Pancreas (tissue), 10 donors: ENCODE data around the gene FTO. TPM values are rescaled to one million over a fixed set of nuclear protein-coding genes. Genes with fewer than 3 reads are reported as not detected.

Experiments used
- ATAC-seq, 4 donors: fragments of 200-7000 bp; cut with Tn5 transposase; one replicate each; pipeline versions ENCODE4 v1.8.0 to v1.9.1; 2020; ENCODE audit warnings: mild to moderate bottlenecking in 4 of 4, moderate library complexity in 4 of 4
- DNase-seq, 6 donors: peaks; one replicate each; pipeline ENCODE4 v3.0.0-alpha.2; 2020
- FAIRE-seq: peaks from 2 replicates; lab custom pipeline; 2012; peaks lifted over from hg19 to GRCh38; lab: Jason Lieb, UNC
- H3K27ac ChIP-seq, 4 donors: fragments of 200-600 bp; sonication (generic); 1 replicate in 3 of 4; 2 replicates in 1 of 4; pipeline versions ENCODE4 v1.5.0 to v1.8.0; 2020
- H3K27me3 ChIP-seq, 4 donors: fragments of 200-600 bp; one replicate each; pipeline ENCODE4 v1.8.0; 2021
- H3K36me3 ChIP-seq, 3 donors: fragments of 200-600 bp; sonication (generic) in 1 of 3; one replicate each; pipeline versions ENCODE4 v1.5.0 to v1.8.0; 2020 to 2021
- H3K4me1 ChIP-seq, 3 donors: fragments of 200-600 bp; one replicate each; pipeline ENCODE4 v1.8.0; 2021
- H3K4me3 ChIP-seq, 4 donors: fragments of 200-600 bp; sonication (generic) in 2 of 4; one replicate each; pipeline versions ENCODE4 v1.5.0 to v1.8.0; 2020 to 2021
- H3K9me3 ChIP-seq, 4 donors: fragments of 200-600 bp; one replicate each; pipeline ENCODE4 v1.8.0; 2021
- CTCF ChIP-seq, 4 donors: fragments of 200-600 bp; sonication (generic) in 3 of 4; IDR thresholded peaks; one replicate each; pipeline versions ENCODE4 v1.5.0 to v1.8.0; 2021; ENCODE audit warnings: antibody characterized with exemption in 4 of 4
- WGBS, 2 donors: extraction: QIAGEN DNeasy Blood & Tissue Kit; methylation state at CpG; one replicate each; pipeline ENCODE4 v1.1.7; 2013; 5-methylcytosine and 5-hydroxymethylcytosine counted together
- intact Hi-C, 3 donors: fragments of 100-400 bp; cut with DNase I; formaldehyde crosslinking; loops; one replicate each; pipeline versions ENCODE4 v1.11.1 to v1.14.2; 2022
- polyA plus RNA-seq, 2 donors: library from polyadenylated mRNA; stranded (reverse); fragments of 200-250 nt; gene quantifications; one replicate each; pipeline ENCODE4 v1.2.3, GENCODE V29; 2013
- total RNA-seq, 6 donors: library from RNA; stranded (reverse); fragmentation: NEBNext Ultra II Directional in 4 of 6; extraction: Animal tissue kit (Norgen Biotek cat#: 25700) in 4 of 6; gene quantifications; one replicate each; pipeline versions ENCODE4 v1.2.1 to v1.2.4, GENCODE V29; 2021 to 2023
- donor health status: healthy with polysubstance abuse.
- donor health status: DM: no; HTN: no; CAD: no; lungs with moderate emphysema.
- donor health status: DM: no; HTN: no; CAD: no.
- donor health status: control.
- donor health status: control.
- donor health status: Bipolar disorder and iron deficiency.
- donor health status: DM: yes; HTN: yes; CAD: no.
- donor health status: DM: no; HTN: no; CAD: no.
- donor health status: DM: no; HTN: no; CAD: no.
- donor health status: DM: yes; HTN: yes; CAD: no.

FTO gene
- total and polyA plus RNA-seq, 8 donors = 7.6 to 45.0 (median 31.7) TPM

GRCh38 chr16:53945996-53946395 lies 242.0 kb downstream of the FTO start:
- FAIRE-seq = no peak
- H3K27ac ChIP-seq = no peak overlapping the region
- no peaks in the 10 kb centered on the region for H3K27me3 ChIP-seq
- no peaks in the 10 kb centered on the region for H3K9me3 ChIP-seq
- 53% methylated on average over 2 of the region's 2 CpGs for WGBS, 2 donors
- no peaks in the 10 kb centered on the region for H3K4me1 ChIP-seq
- TF ChIP-seq CTCF (IDR thresholded peaks at IDR 0.05) = peak; percentile 46 to 69 (median 58)
- intact Hi-C loops = no loop called here
- DNase-seq = peak in 1 of 6 donors; percentile 6
- ATAC-seq = peak; percentile 84 to 92 (median 87)
- no peaks in the 10 kb centered on the region for H3K36me3 ChIP-seq
- no peak overlapping the region for H3K4me3 ChIP-seq

DNA sequence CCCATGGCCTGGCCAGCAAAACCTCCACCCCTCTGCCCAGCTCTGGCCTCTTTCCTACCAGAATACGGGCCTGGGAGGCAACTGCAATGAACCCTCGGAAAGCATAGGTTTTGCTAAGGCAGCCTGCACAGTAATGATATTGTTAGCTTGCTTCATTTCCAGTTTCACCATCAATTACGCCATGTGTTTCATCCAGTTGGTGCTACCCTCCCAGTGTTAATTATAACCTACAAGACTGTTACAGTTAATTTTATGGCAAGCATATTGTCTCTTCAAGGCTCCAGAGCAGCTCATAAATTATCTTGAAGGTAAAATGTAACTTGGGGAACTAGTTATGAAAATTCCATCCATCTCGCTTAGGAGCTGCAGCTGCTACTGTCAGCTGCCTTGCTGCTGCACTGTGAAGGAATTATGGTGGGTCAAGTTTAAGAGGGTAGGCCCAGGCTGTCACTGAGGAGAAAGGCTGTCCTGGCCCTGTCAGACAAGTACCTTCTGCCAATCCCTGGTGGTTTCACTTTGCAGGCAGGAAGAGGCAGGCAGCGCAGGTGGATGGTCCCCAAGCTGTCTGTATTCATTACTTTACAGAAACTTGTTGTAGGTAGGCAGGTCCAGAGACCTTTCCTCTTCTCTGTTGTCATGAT lies 242.9 kb downstream of the FTO start:
- ATAC-seq = no peak
- Histone ChIP-seq H3K4me3 (no peak overlapping the region), H3K9me3 (no peaks in the 10 kb centered on the region), H3K36me3 (no peaks in the 10 kb centered on the region), H3K27me3 (no peaks in the 10 kb centered on the region), H3K4me1 (no peaks in the 10 kb centered on the region), H3K27ac (no peak overlapping the region)
- FAIRE-seq = no peak
- intact Hi-C loops = no loop called here
- TF ChIP-seq CTCF (IDR thresholded peaks at IDR 0.05) = no peak
- WGBS, 2 donors = 96% methylated on average over 5 of the region's 5 CpGs
- DNase-seq = no peak

DNA sequence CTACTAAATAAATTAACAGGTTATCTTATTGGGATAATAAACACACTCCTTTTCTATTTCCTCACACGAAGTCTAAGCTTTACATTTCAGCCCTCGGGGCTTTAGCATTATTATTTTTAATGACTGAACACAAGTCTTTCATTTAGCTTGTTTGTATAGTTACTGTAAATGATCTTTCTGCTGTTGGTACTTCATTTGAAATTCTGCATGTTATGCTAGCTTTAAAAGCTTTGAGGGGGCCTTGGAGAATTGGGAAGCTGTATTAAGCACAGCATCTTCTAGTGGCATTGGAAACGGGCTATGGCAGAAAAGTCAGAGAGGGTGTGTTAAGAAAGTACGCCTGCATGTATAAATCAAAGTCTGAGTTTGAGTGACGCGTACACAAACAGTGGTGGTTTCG lies 243.7 kb downstream of the FTO start:
- H3K27me3 ChIP-seq = no peaks in the 10 kb centered on the region
- DNase-seq (no peak), ATAC-seq (no peak), FAIRE-seq (no peak)
- H3K27ac ChIP-seq = no peak overlapping the region
- H3K9me3 ChIP-seq = no peaks in the 10 kb centered on the region
- no peak overlapping the region for H3K4me3 ChIP-seq
- H3K4me1 ChIP-seq = no peaks in the 10 kb centered on the region
- H3K36me3 ChIP-seq = no peaks in the 10 kb centered on the region
- no peak for TF ChIP-seq CTCF (IDR thresholded peaks at IDR 0.05)
- intact Hi-C loops = no loop called here
- WGBS, 2 donors = 81 to 86% methylated on average over 7 of the region's 7 CpGs

GRCh38 chr16:53948326-53948725 lies 244.4 kb downstream of the FTO start:
- FAIRE-seq = no peak
- Histone ChIP-seq H3K4me3 (no peak overlapping the region), H3K9me3 (no peaks in the 10 kb centered on the region), H3K27me3 (no peaks in the 10 kb centered on the region), H3K4me1 (no peaks in the 10 kb centered on the region), H3K27ac (no peak overlapping the region), H3K36me3 (no peaks in the 10 kb centered on the region)
- no peak for TF ChIP-seq CTCF (IDR thresholded peaks at IDR 0.05)
- intact Hi-C loops = no loop called here
- DNase-seq = no peak
- ATAC-seq = no peak
- whole genome bisulfite sequencing, 2 donors = 72 to 76% methylated on average over 4 of the region's 4 CpGs

DNA sequence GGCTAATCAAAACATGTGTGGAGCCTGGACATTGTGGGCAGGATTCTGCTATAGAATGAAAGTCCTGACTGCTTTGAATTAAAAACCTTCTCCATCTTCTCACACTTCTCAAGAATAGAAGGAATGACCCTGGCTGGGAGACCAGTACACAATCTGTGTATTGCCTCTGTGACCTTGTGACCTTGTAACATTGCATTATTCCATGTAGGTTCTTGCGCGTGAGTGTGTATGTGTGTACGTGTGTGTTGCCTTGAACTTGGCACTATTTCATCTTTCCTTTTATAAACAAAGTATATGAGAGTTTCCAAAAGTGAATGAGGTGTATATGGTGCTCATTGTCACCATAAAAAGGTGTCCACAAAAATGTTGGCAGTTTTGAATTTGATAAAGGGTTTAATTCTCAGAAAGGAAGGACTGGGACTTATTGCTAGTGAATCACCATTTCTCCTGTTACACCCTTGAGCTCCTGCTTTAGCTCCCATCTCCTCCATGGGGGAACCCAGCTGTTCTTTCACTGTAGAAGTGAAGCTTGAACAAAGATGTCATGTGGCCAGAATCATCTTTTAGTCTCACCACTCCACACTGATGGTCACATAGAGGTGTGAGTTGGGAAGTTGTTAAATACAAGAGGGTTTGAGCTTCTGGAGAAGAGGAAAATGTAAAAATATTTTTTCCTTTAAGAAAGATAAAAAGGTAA lies 244.9 kb downstream of the FTO start:
- Histone ChIP-seq H3K27ac (no peak overlapping the region), H3K4me1 (no peaks in the 10 kb centered on the region), H3K9me3 (no peaks in the 10 kb centered on the region), H3K27me3 (no peaks in the 10 kb centered on the region), H3K4me3 (no peak overlapping the region), H3K36me3 (no peaks in the 10 kb centered on the region)
- 88 to 92% methylated on average over 3 of the region's 3 CpGs for WGBS, 2 donors
- ATAC-seq (no peak), DNase-seq (no peak), FAIRE-seq (no peak)
- intact Hi-C loops = no loop called here
- no peak for TF ChIP-seq CTCF (IDR thresholded peaks at IDR 0.05)
